GM21423 (cell line): ENCODE measurements around the gene GPC2.
"Not testable (repeated sequence)": the region's sequence is repeated elsewhere in the genome, so short reads cannot be mapped to it uniquely, and the experiment has no call there.

Experiments
- ATAC-seq: cut with Tn5 transposase; IDR thresholded peaks from one replicate; pipeline ENCODE4 v1.9.1; 2021; ENCODE audit warnings: mild to moderate bottlenecking, moderate library complexity; ENCODE audit not compliant: unreplicated experiment

The GPC2 gene, protein sequence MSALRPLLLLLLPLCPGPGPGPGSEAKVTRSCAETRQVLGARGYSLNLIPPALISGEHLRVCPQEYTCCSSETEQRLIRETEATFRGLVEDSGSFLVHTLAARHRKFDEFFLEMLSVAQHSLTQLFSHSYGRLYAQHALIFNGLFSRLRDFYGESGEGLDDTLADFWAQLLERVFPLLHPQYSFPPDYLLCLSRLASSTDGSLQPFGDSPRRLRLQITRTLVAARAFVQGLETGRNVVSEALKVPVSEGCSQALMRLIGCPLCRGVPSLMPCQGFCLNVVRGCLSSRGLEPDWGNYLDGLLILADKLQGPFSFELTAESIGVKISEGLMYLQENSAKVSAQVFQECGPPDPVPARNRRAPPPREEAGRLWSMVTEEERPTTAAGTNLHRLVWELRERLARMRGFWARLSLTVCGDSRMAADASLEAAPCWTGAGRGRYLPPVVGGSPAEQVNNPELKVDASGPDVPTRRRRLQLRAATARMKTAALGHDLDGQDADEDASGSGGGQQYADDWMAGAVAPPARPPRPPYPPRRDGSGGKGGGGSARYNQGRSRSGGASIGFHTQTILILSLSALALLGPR

DNA sequence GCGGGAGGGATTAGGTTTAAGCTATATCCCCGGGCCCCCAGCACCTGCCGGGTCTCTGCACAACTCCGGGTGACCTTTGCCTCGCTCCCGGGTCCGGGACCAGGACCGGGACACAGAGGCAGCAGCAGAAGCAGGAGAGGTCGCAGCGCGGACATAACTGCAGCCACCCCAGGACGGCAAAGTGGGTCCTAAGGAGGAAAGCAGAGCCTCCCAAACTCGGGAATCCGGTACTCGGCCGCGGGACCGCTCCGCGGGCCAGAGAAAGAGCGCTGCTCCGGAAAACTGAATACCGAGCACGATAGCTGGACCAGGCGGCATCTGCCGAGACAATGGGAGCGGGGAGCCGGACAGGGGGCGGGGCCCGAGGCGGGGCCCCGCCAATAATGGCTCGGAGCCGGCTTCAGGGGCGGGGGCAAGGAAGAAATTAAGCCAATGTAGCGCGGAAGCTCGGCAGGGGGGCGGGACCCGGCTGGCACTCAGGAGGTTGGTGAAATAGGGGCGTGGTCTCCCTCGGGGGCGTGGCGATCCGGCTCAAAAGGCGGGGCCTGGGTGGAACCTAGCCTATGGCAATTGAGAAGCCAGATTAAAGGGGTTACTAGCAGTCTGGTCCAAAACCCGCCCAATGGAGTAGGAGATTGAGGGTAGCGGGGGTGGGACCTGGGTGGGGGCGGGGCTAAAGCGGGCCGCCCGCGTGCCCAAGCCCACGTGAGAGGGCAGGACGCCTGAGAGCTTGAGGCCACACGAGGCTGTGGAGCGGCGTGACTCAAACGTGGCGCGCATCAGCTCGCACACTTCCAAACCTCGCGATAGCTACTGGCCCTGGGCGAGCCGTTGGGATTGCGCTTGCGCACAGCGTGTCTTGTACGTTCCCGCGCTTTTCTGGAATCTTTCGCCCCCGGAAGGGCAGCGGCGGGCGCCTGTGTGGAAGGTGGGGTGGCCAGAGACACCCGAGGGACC lies at the start of gene GPC2, which contains the start of gene STAG3:
Gene GPC2, minus strand, starts transcription at position 337 of the 957 bp plus-strand sequence. Its CDS starts 182 bp downstream, at position 155.
Gene STAG3, plus strand, starts transcription at position 874 of the 957 bp plus-strand sequence. CDS start 2,639 bp downstream, outside the sequence.
- ATAC-seq: peak; percentile 91

DNA sequence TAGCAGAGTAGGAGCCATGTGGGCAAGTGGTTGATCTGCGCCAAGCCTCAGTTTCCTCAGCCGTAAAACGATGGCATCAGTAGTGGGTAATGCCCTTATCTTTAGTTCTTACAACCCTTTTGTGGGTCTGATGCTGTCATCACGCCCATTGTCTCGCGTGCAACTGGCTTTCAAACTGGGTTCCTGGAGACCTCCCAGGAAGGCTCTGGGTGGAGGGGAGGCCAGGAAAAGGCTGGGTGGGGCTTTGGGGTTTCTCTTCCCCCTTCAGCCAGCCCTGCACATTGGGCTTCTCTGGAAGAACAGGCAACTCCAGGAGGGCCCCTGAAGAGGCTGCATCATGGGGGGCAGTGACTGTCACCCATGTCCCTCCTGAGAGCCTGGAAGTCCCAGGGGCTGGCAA lies 47.7 kb upstream of the GPC2 start:
- ATAC-seq: not testable (repeated sequence)

DNA sequence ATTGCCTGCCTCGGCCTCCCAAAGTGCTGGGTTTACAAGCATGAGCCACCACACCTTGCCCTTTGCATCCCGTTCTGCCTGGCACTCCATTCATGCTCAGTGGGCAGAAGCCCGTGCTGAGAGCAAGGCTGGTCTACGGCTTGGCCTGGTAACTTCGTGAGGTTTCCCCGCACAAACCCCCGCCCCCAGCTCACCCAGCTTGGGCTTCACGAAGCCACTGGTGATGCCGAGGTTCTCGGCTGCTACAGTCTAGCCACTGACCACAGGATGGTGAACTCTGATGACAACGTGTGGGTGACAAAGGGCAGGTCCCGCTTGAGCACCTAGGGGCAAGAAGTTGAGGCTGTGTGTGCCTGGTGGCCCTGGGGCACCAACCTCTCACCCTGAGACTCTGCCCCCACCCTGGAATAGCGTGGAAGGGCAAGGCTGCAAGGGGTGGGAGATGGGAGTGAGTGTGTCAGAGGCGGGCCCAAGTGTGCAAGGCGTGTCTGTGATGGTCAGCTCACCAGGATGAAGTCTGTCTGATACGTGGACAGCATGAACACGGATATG lies 46.3 kb upstream of the GPC2 start:
- ATAC-seq: not testable (repeated sequence)

DNA sequence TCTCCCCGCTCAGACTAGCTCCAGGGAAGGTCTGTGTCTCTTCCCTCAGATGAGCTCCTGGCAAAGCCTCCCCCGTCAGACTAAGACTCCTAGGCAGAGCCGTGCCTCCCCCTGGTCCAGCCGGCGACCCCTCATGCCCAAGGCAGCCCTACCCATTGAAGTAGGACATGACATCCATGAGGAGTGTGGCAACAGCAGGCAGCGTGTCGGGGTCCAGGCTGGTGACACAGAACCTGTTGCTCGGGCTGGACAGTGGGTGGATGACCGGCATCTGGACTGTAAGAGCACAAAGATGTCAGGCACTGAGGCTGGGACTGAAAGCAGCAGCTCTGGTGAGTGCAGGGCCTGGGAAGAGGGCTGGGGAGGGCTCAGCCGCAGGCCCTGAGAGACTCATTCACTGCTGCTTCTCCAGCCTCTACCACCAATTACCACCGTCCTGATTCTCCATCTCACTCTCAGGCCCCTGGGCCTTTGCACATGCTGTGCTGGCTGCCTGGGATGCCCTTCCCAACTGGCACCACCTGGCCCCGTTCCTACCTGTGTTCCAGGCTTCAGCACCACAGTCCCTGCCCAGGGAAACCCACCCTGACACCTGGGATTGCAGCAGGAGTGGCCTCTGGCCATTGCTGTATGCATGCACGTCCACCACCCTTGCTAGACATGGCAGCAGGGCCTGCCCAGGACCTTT lies 45.4 kb upstream of the GPC2 start:
- ATAC-seq: no peak

DNA sequence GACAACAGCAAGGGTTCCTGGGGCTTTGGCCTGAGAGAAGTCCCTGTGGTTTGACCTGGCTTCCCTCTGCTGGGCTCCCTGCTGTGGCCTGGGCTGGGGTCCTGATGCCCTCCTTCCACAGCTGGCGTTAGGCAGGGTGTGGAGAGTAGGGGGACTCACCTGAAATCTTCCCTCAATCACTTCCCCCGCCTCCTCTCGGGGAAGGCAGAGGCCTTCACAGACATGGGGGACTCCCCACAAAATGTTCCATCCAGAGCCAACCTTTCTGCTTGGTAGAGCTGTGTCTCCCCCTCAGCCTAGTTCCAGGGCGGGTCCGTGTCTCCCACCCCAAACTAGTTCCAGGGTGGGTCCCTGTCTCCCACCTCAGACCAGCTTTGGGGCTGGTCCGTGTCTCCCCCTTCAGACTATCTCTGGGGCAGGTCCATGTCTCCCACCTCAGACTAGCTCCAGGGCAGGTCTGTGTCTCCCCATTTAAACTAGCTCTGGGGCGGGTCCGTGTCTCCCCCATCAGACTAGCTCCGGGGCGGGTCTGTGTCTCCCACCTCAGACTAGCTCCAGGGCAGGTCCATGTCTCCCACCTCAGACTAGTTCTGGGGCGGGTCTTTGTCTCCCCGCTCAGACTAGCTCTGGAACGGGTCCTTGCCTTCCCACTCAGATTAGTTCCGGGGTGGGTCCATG lies 44.7 kb upstream of the GPC2 start:
- ATAC-seq: no peak

DNA sequence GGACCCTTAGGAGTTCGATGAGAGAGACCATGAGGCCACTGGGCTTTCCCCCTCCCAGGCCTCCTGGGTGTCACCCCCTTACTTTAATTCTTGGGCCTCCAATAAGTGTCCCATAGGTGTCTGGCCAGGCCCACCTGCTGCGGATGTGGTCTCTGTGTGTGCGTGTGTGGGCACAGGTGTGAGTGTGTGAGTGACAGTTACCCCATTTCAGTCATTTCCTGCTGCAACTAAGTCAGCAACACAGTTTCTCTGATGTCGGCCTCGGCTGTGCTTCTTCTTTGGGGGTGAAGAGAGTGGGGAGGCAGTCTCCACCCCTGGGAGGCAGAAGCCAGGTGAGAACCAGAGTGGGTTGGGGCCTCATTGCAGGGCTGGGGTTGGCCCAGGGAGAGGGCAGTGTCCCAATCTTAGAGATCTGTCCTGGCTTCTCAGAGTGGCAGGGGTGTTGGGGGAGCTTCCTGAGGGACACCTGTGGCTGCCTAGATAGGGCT lies 44.1 kb upstream of the GPC2 start:
- peak; percentile 53 for ATAC-seq

DNA sequence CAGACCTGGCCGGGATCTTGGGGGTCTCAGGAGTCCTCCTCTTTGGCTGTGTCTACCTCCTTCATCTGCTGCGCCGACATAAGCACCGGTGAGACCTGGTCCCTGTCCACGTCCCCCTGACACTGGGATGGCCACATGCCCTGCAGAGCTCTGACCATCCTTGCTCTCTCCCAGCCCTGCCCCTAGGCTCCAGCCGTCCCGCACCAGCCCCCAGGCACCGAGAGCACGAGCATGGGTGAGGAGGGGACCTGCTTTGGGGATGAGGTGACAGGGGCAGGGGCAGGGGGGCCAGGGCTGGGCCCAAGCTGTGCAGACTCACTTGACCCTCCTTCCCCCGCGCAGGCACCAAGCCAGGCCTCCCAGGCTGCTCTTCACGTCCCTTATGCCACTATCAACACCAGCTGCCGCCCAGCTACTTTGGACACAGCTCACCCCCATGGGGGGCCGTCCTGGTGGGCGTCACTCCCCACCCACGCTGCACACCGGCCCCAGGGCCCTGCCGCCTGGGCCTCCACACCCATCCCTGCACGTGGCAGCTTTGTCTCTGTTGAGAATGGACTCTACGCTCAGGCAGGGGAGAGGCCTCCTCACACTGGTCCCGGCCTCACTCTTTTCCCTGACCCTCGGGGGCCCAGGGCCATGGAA lies 43.5 kb upstream of the GPC2 start:
- no peak for ATAC-seq

DNA sequence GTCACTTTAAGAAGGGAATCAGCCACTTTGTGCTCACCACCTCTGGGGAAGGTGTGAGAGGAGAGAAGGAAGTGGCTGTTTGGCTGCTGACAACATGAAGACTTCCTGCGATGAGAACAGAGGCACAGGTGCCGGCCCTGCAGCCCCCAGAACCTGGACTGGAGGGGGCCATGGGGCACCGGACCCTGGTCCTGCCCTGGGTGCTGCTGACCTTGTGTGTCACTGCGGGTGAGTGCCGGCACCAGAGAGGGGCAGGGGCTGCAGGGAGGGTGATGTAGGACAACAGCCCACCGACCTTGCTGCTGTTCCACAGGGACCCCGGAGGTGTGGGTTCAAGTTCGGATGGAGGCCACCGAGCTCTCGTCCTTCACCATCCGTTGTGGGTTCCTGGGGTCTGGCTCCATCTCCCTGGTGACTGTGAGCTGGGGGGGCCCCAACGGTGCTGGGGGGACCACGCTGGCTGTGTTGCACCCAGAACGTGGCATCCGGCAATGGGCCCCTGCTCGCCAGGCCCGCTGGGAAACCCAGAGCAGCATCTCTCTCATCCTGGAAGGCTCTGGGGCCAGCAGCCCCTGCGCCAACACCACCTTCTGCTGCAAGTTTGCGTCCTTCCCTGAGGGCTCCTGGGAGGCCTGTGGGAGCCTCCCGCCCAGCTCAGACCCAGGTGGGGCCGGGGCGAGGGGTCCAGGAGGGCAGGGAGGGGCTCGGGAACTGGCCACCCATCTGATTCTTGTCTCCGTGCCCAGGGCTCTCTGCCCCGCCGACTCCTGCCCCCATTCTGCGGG lies 42.8 kb upstream of the GPC2 start, which contains the start of gene PVRIG:
Gene PVRIG, plus strand, starts transcription at position 149 of the 785 bp plus-strand sequence. Its CDS starts 22 bp downstream, at position 171.
- ATAC-seq: not testable (repeated sequence)

DNA sequence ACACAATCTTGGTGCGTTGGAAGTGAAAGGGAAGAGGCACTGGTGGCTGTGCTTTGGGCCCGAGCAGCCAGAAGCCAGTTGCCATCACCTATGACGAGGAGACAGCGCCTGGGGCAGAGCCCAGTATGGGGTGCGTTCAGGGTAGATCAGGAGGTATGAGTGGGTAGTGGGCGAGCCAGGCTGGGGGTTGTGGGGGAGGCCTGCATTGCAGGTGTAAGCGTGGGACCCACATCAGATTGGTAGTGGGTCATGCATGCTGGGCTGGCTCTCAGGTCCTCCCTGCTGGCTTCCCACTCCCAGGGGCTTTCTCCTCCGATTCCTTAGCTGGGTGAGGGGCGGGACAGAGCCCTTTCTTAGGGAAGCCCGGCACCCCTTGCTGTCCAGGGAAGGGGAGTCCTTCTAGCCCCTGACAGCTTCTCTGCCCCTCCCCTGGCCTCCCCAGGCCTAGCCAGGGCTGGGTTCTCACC lies 42.1 kb upstream of the GPC2 start:
- ATAC-seq: no peak

DNA sequence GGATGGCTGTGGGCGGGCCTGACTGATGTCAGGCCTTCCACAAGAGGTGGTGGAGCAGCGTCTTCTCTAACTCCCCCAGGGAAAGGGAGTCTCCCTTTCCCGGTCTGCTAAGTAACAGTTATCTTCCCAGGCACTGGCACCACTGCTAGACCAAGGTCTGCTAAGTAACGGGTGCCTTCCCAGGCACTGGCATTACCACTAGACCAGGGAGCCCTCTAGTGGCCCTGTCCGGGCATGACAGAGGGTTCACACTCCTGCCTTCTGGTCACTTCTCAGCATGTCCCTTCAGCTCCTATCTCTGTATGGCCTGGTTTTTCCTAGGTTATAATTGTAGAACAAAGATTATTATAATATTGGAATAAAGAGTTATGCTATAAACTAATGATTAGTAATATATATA lies 40.8 kb upstream of the GPC2 start:
- peak; percentile 2 for ATAC-seq

DNA sequence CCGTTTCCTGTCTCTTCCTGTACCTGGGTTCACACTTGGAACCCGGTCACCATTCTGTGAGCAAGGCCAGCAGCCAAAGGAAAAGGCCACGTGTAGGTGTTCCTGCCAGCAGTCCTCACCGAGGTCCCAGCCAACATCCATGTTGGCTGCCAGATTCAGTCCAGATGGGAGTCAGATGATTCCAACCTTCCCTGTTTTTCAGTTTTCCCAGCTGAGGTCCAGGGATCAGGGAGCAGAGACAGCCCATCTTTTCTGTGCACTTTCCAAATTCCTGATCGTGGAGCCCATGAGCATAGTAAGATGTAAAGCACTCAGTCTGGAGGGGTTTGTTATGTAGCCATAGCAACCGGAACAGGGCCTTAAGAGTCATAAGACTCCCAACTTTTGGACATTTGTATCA lies 38.7 kb upstream of the GPC2 start:
- no peak for ATAC-seq

DNA sequence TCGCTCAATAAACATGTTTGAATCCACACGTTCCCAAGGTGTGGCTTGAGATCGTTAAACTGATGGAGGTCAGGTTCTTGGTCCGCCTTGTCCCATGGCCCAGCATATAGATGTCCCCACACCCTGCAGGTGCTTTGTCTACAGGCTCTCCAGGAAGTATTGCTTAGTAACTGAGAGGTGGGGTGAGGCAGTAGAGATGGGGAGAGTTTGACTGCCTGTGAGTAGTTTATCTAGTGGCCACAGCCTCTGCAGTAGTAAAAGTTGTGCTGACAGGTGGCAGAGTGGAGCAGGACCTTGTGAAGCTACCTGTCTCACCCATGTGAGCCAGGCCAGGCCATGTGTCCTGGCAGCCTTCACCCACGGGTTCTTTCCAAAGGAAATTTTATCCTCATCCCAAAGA lies 37.2 kb upstream of the GPC2 start:
- not testable (repeated sequence) for ATAC-seq

DNA sequence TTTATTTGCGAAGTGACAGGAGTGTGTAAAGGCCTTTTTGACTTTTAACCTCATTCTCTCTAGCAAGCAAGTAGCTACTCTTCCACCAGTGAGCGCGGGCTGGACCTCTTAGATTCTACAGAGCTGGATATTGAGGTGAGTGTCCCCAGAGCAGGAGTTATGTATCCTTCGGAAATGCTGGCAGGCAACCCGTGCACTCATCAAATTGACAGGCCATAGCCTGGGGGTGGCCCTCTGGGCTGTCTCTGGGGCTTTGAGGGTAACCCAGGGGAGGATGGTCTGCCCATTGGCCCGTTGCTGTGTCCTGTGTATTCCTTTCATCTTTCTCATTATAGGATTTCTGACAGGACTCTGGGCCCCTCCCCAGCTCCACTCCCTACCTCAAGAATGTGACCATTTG lies 36.5 kb upstream of the GPC2 start:
- no peak for ATAC-seq

DNA sequence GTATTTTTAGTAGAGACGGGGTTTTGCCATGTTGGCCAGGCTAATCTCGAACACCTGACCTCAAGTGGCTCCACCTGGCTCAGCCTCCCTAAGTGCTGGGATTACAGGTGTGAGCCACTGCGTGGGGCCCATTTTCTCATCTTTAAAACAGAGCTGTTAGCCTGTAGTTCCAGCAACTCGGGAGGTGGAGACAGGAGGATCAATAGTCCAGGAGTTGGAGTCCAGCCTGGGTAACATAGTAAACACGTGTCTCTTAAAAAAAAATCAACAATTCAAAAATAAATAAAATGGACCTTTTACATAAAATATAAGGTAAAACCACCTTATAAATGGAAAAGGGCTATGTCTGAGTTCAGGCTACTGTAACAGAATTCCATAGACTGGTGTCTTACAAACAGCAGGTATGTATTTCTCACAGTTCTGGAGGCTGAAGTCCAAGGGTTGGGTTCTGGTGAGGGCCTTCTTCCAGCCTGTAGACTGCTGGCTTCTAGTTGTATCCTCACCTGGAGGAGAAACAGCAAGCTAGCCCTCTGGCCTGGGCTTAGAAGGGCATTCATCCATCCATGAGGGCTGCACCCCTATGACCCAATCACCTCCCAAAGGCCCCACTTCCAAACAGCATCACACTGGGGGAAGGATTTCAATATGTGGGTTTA lies 35.6 kb upstream of the GPC2 start:
- no peak for ATAC-seq

DNA sequence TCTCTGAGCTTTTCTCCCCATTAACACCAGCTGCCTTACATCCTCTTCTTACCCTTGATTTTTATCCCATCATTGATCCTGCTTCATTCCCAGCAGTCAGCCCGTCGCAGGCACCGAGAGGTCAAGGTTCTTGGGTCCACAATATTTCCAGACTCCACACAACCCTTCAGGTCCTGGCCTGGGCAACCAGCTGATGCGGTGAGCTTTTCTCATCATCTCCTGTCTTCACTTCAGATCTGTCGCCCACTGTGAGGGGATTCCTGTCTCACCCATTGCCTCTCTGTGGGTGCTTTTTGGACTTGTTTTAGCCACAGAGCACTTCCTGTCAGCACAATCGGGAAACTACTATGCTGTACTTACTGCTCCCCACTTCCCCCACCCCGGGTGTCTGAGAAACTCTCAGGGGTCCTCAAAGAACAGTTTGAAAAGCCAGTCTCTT lies 34.2 kb upstream of the GPC2 start:
- peak; percentile 45 for ATAC-seq

DNA sequence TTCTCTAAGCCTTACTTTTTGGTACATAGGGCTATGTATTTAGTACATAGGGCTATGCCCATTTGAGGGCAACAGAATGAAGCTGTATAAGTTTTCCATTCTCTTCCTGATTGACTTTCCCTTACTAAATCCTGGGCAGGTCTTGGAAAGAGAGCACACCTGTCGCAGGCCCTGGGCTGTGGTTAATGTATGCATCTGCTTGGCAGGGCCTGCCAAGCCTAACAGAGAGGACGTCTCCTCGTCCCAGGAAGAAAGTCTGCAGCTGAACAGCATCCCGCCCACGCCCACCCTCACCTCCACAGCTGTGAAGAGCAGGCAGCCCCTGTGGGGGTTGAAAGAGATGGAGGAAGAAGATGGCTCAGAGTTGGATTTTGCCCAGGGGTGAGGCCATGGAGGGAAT lies 33.6 kb upstream of the GPC2 start:
- no peak for ATAC-seq

DNA sequence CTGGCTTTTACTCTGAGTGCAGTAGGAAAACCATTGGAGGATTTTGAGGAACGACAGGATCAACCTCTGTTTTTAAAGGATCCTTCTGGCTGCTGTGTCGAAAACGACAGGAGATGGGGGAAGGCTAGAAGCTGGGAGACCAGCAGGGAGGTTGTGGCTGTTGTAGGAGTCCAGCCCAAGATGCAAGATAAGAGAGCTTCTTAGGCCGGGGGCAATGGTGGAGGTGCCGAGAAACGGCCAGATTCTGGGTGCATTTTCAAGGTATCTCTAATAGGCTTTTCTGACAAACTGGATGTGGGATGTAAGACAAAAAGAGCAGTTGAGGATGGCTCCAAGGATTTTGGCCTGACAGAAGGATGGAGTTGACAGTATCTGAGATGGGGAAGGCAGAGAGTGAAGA lies 32.3 kb upstream of the GPC2 start:
- no peak for ATAC-seq
